ENCODE results near the gene ERF. TPM values are rescaled to one million over a fixed set of nuclear protein-coding genes. Genes with fewer than 3 reads are reported as not detected.

The ERF gene
- total and polyA plus RNA-seq, 10 donors, result 13.5 to 73.1 (median 48.0) TPM

- intact Hi-C loops (cut with DNase I; ENCODE audit: low total_unique reads), result no loop called here
- peaks cover 0 to 36% (median 0%) of the 10 kb centered on the region in 6 donors for H3K4me1 ChIP-seq
- H3K36me3 ChIP-seq, result peaks cover 4 to 100% (median 96%) of the 10 kb centered on the region in 6 donors
- no peak for TF ChIP-seq POLR2A (IDR thresholded peaks at IDR 0.05)
- peak in 1 of 3 donors; percentile 12 for TF ChIP-seq POLR2AphosphoS5 (IDR thresholded peaks at IDR 0.05)
- H3K9me3 ChIP-seq, result no peaks in the 10 kb centered on the region
- DNase-seq, result no peak
- H3K4me3 ChIP-seq, result no peak overlapping the region
- no peaks in the 10 kb centered on the region for H3K27me3 ChIP-seq (replicated peaks in 1 of 7)
- WGBS, 5 donors, result 60 to 78% (median 61%) methylated on average over 8 of the region's 8 CpGs
- peak overlapping the region in 2 of 8 donors; percentile 22 to 53 for H3K27ac ChIP-seq
Measured at GRCh38 chr19:42229855-42230351, 25.0 kb downstream of the ERF start.

- no peaks in the 10 kb centered on the region for H3K9me3 ChIP-seq
- no peaks in the 10 kb centered on the region for H3K27me3 ChIP-seq (replicated peaks in 1 of 7)
- peaks cover 4 to 100% (median 96%) of the 10 kb centered on the region in 6 donors for H3K36me3 ChIP-seq
- H3K4me1 ChIP-seq, result peaks cover 0 to 36% (median 0%) of the 10 kb centered on the region in 6 donors
- intact Hi-C loops (cut with DNase I; ENCODE audit: low total_unique reads), result no loop called here
- 68 to 85% (median 77%) methylated on average over 3 to 4 of the region's 4 CpGs for WGBS, 5 donors
- H3K27ac ChIP-seq, result peak overlapping the region in 2 of 8 donors; percentile 22 to 53
- no peak overlapping the region for H3K4me3 ChIP-seq
- TF ChIP-seq POLR2A (IDR thresholded peaks at IDR 0.05) (no peak), POLR2AphosphoS5 (IDR thresholded peaks at IDR 0.05) (no peak), CTCF (IDR thresholded peaks at IDR 0.05 in 8 of 11, conservative IDR thresholded peaks at IDR 0.05 in 3 of 11) (no peak)
- no peak for DNase-seq
Measured at GRCh38 chr19:42229301-42229854, 25.6 kb downstream of the ERF start.

GRCh38 chr19:42228641-42229040 is 26.3 kb downstream of the ERF start:
- H3K4me1 ChIP-seq, result peaks cover 0 to 35% (median 0%) of the 10 kb centered on the region in 6 donors
- TF ChIP-seq CTCF (IDR thresholded peaks at IDR 0.05 in 8 of 11, conservative IDR thresholded peaks at IDR 0.05 in 3 of 11), result no peak
- TF ChIP-seq POLR2A (IDR thresholded peaks at IDR 0.05), result no peak
- TF ChIP-seq POLR2AphosphoS5 (IDR thresholded peaks at IDR 0.05), result no peak
- H3K27me3 ChIP-seq (replicated peaks in 1 of 7), result no peaks in the 10 kb centered on the region
- H3K4me3 ChIP-seq, result no peak overlapping the region
- no peak for DNase-seq
- 78 to 95% (median 83%) methylated on average over 4 of the region's 4 CpGs for WGBS, 5 donors
- H3K9me3 ChIP-seq, result no peaks in the 10 kb centered on the region
- peaks cover 4 to 97% (median 92%) of the 10 kb centered on the region in 6 donors for H3K36me3 ChIP-seq
- no peak overlapping the region for H3K27ac ChIP-seq
- intact Hi-C loops (cut with DNase I; ENCODE audit: low total_unique reads), result no loop called here

- H3K4me1 ChIP-seq, result peaks cover 0 to 43% (median 4%) of the 10 kb centered on the region in 6 donors
- H3K9me3 ChIP-seq, result no peaks in the 10 kb centered on the region
- H3K27me3 ChIP-seq (replicated peaks in 1 of 7), result no peaks in the 10 kb centered on the region
- TF ChIP-seq CTCF (IDR thresholded peaks at IDR 0.05 in 8 of 11, conservative IDR thresholded peaks at IDR 0.05 in 3 of 11) (no peak), POLR2AphosphoS5 (IDR thresholded peaks at IDR 0.05) (no peak), POLR2A (IDR thresholded peaks at IDR 0.05) (no peak)
- intact Hi-C loops (cut with DNase I; ENCODE audit: low total_unique reads), result no loop called here
- H3K27ac ChIP-seq, result no peak overlapping the region
- H3K4me3 ChIP-seq, result no peak overlapping the region
- 88 to 100% (median 95%) methylated on average over 1 of the region's 1 CpG for WGBS, 5 donors
- no peak for DNase-seq
- H3K36me3 ChIP-seq, result peaks cover 4 to 86% (median 75%) of the 10 kb centered on the region in 6 donors
Measured at GRCh38 chr19:42226886-42227285, 28.0 kb downstream of the ERF start.

All from spleen (tissue), 11 donors.